Fibroblast of pulmonary artery (primary cell): ENCODE data around the gene RIPPLY1.

Experiments
- DNase-seq: peaks from one replicate; pipeline ENCODE4 v3.0.0-alpha.2; 2010; ENCODE audit warnings: low read depth
- H3K4me3 ChIP-seq: replicated peaks from 2 replicates; pipeline ENCODE4 v1.5.1; 2011; ENCODE audit warnings: low read depth, mild to moderate bottlenecking, control low read depth, low read length, moderate library complexity
- CTCF ChIP-seq: IDR thresholded peaks from 2 replicates; pipeline ENCODE4 v1.5.1; 2011; ENCODE audit warnings: mild to moderate bottlenecking, control low read depth, low read length, inconsistent platforms; ENCODE audit errors: missing control alignments

The RIPPLY1 gene

DNA sequence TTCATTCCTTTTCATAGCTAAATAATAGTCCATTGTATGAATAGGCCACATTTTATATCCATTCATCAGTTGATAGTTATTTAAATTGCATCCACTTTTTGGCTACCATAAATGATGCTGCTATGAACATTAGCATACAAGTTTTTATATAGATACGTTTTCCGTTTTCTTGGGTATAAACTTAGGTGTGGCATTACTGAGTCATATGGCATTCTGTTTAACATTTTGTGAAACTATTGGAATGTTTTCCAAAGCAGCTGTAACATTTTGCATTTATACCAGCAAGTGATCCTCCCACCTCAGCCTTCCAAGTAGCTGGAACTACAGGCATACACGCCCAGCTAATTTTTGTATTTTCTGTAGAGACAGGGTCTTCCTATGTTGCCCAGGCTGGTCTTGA, 43.3 kb upstream of the RIPPLY1 start:
- TF ChIP-seq CTCF: no peak
- H3K4me3 ChIP-seq: no peak overlapping the region
- DNase-seq: no peak

GRCh38 chrX:106940068-106940467, 36.9 kb upstream of the RIPPLY1 start:
- DNase-seq: no peak
- TF ChIP-seq CTCF: no peak
- no peak overlapping the region for H3K4me3 ChIP-seq

DNA sequence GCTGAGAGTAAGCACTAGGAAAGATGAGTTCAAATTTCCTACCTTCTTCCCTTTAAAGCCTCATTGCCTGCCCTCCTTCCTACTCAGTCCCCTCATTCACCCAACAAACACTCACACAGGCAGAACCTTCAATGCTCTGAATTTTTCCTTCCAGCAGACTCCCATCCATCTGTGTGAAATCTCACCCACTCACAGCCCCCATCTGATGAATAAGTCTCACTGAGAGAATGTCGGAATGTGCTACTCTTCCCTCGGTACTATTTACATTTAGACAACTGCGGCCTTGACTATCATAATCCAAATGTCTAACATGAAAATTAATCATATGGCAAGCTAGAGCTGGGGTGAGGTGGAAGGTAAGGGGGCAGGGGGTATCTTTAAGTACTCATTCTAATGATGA, 36.4 kb upstream of the RIPPLY1 start:
- DNase-seq: no peak
- no peak overlapping the region for H3K4me3 ChIP-seq
- no peak for TF ChIP-seq CTCF

DNA sequence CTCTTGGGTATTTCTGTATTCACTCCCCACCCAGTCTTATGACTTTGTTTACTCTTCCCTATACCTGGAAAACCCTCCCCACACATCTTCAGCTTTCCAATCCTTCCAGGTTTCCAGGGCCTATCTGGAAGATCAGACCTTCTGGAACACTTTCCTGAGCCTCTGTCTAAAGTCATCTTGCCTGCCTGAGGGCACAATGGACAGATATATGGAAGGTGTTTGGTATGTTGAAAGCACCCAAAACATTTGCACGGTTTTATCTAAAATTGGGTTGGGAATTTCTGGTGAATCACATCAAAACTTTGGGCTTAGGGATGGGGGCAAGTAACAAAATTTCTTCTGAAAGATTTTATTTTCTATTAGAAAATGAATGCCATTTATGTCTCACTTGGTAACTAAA, 33.1 kb upstream of the RIPPLY1 start:
- H3K4me3 ChIP-seq: no peak overlapping the region
- TF ChIP-seq CTCF: no peak
- DNase-seq: no peak

DNA sequence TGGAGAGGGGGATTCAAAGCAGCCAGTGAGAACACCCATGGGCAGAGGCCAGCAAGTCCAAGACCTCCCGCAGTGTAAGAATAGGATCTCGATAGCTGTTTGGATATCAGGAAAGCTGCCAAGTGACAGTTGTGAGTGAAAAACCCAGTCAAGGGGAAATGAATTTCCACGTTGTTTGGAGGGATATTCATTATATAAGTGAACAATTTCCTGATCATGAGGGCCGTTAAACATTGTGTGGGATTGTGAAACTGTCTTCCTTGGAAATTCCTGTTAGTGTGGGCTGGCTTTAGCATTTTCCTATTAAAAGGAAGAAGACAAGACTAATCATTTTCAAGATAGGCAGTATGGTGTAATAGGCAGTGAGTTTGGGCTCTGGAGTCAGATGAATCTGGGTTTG, 32.0 kb upstream of the RIPPLY1 start:
- no peak for TF ChIP-seq CTCF
- DNase-seq: peak; percentile 65
- no peak overlapping the region for H3K4me3 ChIP-seq

GRCh38 chrX:106933538-106933961, 30.4 kb upstream of the RIPPLY1 start:
- DNase-seq: peak; percentile 41
- no peak overlapping the region for H3K4me3 ChIP-seq
- no peak for TF ChIP-seq CTCF

- TF ChIP-seq CTCF: no peak
- H3K4me3 ChIP-seq: no peak overlapping the region
- peak; percentile 75 for DNase-seq
Measured at GRCh38 chrX:106932960-106933537, 29.9 kb upstream of the RIPPLY1 start.
